Measurements from ENCODE around the gene UBE2L3. TPM values are rescaled to one million over a fixed set of nuclear protein-coding genes. Genes with fewer than 3 reads are reported as not detected.
"Not testable (repeated sequence)": the region's sequence is repeated elsewhere in the genome, so short reads cannot be mapped to it uniquely, and the experiment has no call there.

UBE2L3 gene
- total RNA-seq, 2 donors from 2014 or later = 86.3 to 114 TPM

DNA sequence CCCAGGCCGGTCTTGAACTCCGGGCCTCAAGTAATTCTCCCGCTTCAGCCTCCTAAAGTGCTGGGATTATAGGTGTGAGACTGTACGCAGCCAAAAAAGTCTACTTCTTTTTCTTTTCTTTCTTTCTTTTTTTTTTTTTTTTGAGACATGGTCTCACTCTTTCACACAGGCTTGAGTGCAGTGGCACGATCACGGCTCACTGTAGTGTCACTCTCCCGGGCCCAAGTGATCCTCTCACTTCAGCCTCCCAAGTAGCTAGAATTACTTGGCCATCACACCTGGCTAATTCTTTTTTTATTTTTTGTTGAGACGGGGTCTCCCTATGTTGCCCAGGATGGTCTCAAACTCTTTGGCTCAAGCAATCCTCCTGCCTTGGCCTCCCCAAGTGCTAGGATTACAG, 3.6 kb upstream of the UBE2L3 start:
- ATAC-seq = no peak
- no peaks in the 10 kb centered on the region for H3K27me3 Mint-ChIP-seq
- DNase-seq (ENCODE audit: low spot score) = no peak
- peak overlapping the region in 1 of 2 donors; percentile 18 for H3K27ac Mint-ChIP-seq
- H3K4me3 Mint-ChIP-seq = no peak overlapping the region
- peaks cover 11 to 12% of the 10 kb centered on the region in 2 donors for H3K4me1 Mint-ChIP-seq (ENCODE audit: low read depth in 2 of 2)
- H3K9me3 Mint-ChIP-seq = no peaks in the 10 kb centered on the region
- no peaks in the 10 kb centered on the region for H3K36me3 Mint-ChIP-seq

DNA sequence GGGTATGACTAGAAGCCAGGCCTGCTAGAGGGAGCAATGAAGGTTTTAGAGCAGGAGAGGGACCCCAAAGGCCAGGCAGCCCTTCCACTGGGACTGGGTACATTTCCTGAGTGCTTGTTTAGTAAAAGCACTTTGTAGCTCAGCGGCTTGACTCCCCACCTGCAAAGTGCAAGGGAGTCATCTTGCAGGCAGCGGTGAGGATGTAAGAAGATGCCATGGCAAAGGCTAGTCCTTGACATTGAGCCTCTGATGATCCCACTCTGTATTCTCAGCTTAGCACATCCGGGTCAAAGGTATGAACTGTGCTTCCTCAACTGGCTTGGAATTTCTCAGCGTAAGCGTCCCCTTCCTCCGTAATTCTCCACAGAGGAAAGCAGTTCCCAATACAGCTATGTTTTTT, 3.1 kb upstream of the UBE2L3 start:
- Mint-ChIP-seq H3K27me3 (no peaks in the 10 kb centered on the region), H3K9me3 (no peaks in the 10 kb centered on the region), H3K4me3 (no peak overlapping the region), H3K36me3 (peaks cover 4% of the 10 kb centered on the region), H3K4me1 (ENCODE audit: low read depth in 2 of 2) (peaks cover 14 to 15% of the 10 kb centered on the region in 2 donors), H3K27ac (peak overlapping the region in 1 of 2 donors; percentile 18)
- DNase-seq (ENCODE audit: low spot score) = no peak
- ATAC-seq = no peak

DNA sequence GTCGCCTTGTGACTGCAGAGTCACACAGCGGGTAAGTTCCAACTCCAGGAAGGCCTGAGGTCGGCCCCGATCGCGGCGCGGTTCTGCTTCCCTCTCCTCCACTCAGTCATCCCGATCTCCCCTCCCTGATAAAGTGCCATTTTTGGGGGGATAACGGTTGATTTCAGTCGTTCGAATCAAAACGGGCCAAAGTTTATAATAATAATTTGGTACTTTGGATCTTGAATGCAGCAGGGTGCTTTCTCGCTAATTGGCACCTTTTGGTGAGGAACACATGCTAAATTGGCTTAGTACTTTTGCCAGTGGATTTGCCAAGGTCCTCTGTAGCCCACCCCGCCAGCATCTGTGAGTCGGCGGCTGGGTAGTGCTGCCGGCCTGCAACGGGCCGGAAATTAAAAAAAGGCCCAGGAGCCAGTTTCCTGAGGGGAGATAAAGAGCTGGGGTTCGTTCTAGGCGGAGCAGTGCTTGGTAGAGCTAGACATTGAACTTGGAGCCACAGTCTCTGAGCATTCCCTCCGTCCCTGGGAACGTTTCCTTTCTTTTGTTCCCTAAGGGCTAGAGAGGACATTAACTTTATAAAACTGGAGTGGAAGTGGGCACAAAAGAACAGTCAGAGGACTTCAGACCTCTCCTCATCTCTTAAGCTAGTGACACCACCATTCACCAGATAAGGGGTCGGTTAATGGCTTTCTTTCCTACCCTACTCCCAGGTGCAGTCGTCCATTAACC, 997 bp downstream of the UBE2L3 start:
- ATAC-seq = peak in 1 of 2 donors; percentile 22
- Mint-ChIP-seq H3K27ac (peak overlapping the region; percentile 98), H3K27me3 (no peaks in the 10 kb centered on the region), H3K4me3 (peak overlapping the region; percentile 90), H3K4me1 (ENCODE audit: low read depth in 2 of 2) (peaks cover 42 to 49% of the 10 kb centered on the region in 2 donors), H3K9me3 (no peaks in the 10 kb centered on the region), H3K36me3 (peaks cover 23% of the 10 kb centered on the region)
- DNase-seq (ENCODE audit: low spot score) = peak; percentile 69

DNA sequence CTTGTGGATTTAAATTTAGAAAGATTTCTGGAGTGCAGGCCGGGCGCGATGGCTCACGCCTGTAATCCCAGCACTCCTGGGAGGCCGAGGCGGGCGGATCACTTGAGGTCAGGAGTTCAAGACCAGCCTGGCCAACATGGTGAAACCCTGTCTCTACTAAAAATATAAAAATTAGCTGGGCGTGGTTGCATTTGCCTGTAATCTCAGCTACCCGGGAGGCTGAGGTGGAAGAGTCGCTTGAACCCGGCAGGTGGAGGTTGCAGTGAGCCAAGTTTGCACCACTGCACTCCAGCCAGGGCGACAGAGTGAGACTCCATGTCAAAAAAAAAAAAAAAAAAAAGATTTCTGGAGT, 1.5 kb downstream of the UBE2L3 start:
- Mint-ChIP-seq H3K36me3 (peaks cover 23% of the 10 kb centered on the region), H3K4me1 (ENCODE audit: low read depth in 2 of 2) (peaks cover 46 to 55% of the 10 kb centered on the region in 2 donors), H3K4me3 (peak overlapping the region; percentile 90), H3K27ac (peak overlapping the region; percentile 98)
- not testable (repeated sequence) for H3K9me3 Mint-ChIP-seq; ATAC-seq; DNase-seq (ENCODE audit: low spot score); H3K27me3 Mint-ChIP-seq

DNA sequence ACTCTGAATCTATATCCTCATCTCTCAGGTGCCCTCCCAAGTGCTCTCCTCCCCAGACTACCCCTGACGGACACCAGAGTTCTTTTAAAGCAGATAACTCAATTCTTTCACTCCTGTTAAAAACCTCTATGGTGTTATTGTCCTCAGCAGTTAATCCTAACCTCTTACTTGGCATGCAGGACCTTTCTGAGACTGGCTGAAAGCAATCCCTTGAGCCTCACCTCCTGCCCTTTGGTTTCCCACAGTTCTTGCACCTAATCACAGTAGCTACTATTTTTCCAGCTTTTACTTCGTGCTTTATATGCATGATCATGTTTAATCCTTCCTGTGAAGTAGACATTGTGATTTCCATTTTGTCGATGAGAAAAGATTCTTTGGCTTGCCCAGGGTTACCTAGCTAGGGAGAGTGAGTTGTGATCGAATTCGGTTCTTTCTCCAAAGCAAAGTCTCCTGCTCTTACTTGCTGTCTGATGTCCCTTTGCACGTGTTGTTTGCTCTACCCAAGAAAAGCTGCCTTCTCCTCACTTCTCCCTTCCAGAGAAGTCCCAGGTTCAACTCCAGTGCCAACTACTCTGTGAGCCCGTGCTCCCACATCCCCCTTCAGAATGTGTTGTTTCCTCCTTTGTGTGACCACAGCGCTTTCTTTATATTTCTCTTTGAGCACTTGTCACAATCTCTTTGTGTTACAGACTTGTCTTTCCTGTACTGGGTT, 2.1 kb downstream of the UBE2L3 start:
- DNase-seq (ENCODE audit: low spot score) = no peak
- Mint-ChIP-seq H3K36me3 (peaks cover 23% of the 10 kb centered on the region), H3K27me3 (no peaks in the 10 kb centered on the region), H3K4me1 (ENCODE audit: low read depth in 2 of 2) (peaks cover 52 to 60% of the 10 kb centered on the region in 2 donors), H3K4me3 (peak overlapping the region; percentile 90), H3K27ac (peak overlapping the region; percentile 98), H3K9me3 (no peaks in the 10 kb centered on the region)
- ATAC-seq = no peak

DNA sequence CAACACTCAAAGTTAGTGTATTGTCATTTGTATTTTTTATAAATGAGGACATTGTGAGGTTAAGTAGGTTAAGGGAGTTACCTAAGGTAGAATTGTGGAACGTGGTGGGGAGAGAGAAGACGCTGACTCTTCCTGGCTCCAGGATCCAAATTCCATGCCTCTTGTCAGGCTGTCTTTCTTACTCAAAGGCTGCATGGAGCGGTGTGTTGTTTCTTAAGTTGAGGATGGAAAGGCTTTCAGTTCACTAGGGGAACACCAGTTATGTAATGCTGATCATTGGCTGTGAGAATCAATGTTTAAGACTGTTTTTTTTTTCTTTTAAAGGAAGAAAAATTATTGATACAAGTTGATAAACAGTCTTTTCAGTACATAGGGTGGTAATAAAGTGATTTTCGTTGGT, 2.9 kb downstream of the UBE2L3 start:
- peaks cover 23% of the 10 kb centered on the region for H3K36me3 Mint-ChIP-seq
- H3K9me3 Mint-ChIP-seq = no peaks in the 10 kb centered on the region
- H3K27ac Mint-ChIP-seq = peak overlapping the region; percentile 98
- peaks cover 52 to 61% of the 10 kb centered on the region in 2 donors for H3K4me1 Mint-ChIP-seq (ENCODE audit: low read depth in 2 of 2)
- DNase-seq (ENCODE audit: low spot score) (no peak), ATAC-seq (no peak)
- no peaks in the 10 kb centered on the region for H3K27me3 Mint-ChIP-seq
- peak overlapping the region; percentile 90 for H3K4me3 Mint-ChIP-seq

DNA sequence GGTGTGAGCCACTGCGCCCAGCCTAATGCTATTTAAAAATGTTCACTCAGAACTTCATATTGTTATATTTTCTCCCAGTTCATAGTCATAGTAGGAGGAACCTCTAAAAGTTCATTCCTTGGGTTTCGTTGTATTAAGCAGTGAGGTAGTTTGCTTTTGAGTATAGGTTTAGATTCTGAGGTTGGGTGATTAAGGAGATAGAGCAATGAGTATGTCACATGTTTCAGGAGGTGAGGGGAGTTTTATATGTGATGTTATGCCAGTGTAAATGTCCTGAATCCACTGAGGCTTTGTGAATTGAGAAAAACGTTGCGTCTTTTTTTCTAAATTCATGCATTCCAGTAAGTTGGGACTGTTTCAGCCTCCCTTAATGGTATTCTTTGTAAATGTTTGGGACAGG, 4.2 kb downstream of the UBE2L3 start:
- ATAC-seq = peak; percentile 50 to 58
- H3K4me1 Mint-ChIP-seq (ENCODE audit: low read depth in 2 of 2) = peaks cover 52 to 60% of the 10 kb centered on the region in 2 donors
- H3K9me3 Mint-ChIP-seq = no peaks in the 10 kb centered on the region
- H3K4me3 Mint-ChIP-seq = peak overlapping the region; percentile 90
- H3K36me3 Mint-ChIP-seq = peaks cover 23% of the 10 kb centered on the region
- H3K27me3 Mint-ChIP-seq = no peaks in the 10 kb centered on the region
- no peak for DNase-seq (ENCODE audit: low spot score)
- H3K27ac Mint-ChIP-seq = peak overlapping the region; percentile 98

DNA sequence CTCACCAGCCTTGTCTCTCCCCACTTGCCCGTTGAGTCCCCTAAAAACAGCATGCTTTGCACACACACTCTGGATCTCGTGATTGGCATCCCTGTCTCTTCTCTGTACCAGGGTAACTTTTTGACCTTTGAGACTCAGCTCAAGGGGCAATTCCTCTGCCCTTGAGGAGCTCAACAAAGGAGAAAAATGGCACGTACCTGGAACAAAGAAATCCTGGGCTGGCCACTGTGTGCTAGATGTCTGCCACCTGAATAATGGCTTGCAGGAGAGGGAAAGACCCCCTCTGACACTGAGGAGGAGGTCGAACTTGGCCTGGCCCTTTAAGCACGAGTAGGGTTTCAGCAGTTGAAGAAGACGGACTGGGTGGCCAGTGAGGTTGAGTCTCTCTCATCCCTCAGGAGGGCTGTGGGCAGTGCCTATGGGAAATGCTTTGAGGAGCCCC, 5.8 kb downstream of the UBE2L3 start:
- Mint-ChIP-seq H3K36me3 (peaks cover 23% of the 10 kb centered on the region), H3K4me3 (peak overlapping the region; percentile 90), H3K9me3 (no peaks in the 10 kb centered on the region), H3K4me1 (ENCODE audit: low read depth in 2 of 2) (peaks cover 62 to 67% of the 10 kb centered on the region in 2 donors), H3K27ac (peak overlapping the region; percentile 98), H3K27me3 (no peaks in the 10 kb centered on the region)
- ATAC-seq (no peak), DNase-seq (ENCODE audit: low spot score) (no peak)

DNA sequence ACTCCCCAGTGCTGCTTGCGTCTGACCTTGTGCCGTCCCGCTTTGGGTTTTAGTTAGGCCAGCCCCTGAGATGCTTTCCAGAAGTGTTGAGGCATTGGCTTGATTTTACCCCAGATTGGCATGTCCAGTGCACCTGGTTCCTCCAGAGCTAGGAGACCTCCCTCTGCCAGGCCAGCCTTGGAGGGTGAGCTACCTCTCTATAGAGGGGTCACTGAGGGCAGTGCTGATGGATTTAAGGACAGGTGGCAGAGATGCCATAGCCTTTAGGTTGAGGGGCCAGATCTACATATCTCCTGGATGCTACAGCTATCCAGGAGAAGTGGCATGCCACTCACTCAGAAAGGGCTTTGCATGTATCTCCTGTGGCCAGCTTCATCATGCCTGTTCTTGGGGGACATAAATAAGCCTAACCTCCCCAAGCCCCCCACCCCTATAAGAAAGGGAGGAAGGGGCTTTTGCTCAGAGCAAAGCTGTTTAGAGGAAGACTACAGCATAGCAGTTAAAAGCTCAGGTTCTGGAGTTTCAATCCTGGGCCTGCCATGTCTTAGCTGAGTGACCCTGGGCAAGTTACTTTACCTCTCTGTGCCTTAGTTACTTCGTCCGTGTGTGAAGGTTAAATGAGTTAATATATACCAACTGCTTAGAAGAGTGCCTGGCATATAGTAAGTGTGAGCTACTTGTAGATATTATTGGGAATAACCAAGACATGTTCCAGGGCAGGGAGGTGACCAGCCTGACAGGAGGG, 6.4 kb downstream of the UBE2L3 start:
- peaks cover 27% of the 10 kb centered on the region for H3K36me3 Mint-ChIP-seq
- H3K4me1 Mint-ChIP-seq (ENCODE audit: low read depth in 2 of 2) = peaks cover 64 to 67% of the 10 kb centered on the region in 2 donors
- H3K9me3 Mint-ChIP-seq = no peaks in the 10 kb centered on the region
- H3K4me3 Mint-ChIP-seq = peak overlapping the region; percentile 90
- DNase-seq (ENCODE audit: low spot score) (no peak), ATAC-seq (no peak)
- peak overlapping the region; percentile 98 for H3K27ac Mint-ChIP-seq
- H3K27me3 Mint-ChIP-seq = no peaks in the 10 kb centered on the region

DNA sequence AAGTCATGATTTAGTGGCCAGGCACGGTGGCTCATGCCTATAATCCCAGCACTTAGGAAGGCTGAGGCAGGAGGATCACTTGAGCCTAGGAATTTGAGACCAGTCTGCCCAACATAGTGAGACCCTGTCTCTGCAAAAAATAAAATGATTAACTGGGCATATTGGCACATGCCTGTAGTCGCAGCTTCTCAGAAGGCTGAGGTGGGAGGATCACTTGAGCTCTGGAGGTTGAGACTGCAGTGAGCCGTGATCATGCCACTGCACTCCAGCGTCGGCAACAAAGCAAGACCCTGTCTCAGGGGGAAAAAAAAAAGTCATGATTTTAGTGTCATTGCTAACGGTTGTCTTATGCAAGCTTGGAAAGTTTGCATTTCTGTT, 11.9 kb downstream of the UBE2L3 start:
- peaks cover 44 to 45% of the 10 kb centered on the region in 2 donors for H3K4me1 Mint-ChIP-seq (ENCODE audit: low read depth in 2 of 2)
- no peaks in the 10 kb centered on the region for H3K9me3 Mint-ChIP-seq
- H3K36me3 Mint-ChIP-seq = peaks cover 4% of the 10 kb centered on the region

DNA sequence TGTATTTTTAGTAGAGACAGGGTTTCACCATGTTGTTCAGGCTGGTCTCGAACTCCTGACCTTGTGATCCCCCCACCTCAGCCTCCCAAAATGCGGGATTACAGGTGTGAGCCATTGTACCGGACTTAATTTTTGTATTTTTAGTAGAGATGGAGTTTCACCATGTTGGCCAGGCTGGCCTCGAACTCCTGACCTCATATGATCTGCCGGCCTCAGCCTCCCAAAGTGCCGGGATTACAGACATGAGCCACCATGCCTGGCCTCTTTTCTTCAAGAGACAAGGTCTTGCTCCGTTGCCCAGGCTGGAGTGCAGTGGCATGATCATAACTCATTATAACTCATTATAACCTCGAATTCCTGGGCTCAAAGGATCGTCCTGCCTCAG, 13.1 kb downstream of the UBE2L3 start:
- peaks cover 47 to 49% of the 10 kb centered on the region in 2 donors for H3K4me1 Mint-ChIP-seq (ENCODE audit: low read depth in 2 of 2)
- not testable (repeated sequence) for H3K27me3 Mint-ChIP-seq; H3K9me3 Mint-ChIP-seq; DNase-seq (ENCODE audit: low spot score); ATAC-seq; H3K36me3 Mint-ChIP-seq
- H3K27ac Mint-ChIP-seq = peak overlapping the region in 1 of 2 donors; percentile 80
- peak overlapping the region; percentile 48 for H3K4me3 Mint-ChIP-seq

More for the DNA sequence above, 11.9 kb downstream of the UBE2L3 start:
- no peak for ATAC-seq
- Mint-ChIP-seq H3K4me3 (peak overlapping the region; percentile 17), H3K27me3 (no peaks in the 10 kb centered on the region), H3K27ac (peak overlapping the region in 1 of 2 donors; percentile 80)
- DNase-seq (ENCODE audit: low spot score) = no peak

DNA sequence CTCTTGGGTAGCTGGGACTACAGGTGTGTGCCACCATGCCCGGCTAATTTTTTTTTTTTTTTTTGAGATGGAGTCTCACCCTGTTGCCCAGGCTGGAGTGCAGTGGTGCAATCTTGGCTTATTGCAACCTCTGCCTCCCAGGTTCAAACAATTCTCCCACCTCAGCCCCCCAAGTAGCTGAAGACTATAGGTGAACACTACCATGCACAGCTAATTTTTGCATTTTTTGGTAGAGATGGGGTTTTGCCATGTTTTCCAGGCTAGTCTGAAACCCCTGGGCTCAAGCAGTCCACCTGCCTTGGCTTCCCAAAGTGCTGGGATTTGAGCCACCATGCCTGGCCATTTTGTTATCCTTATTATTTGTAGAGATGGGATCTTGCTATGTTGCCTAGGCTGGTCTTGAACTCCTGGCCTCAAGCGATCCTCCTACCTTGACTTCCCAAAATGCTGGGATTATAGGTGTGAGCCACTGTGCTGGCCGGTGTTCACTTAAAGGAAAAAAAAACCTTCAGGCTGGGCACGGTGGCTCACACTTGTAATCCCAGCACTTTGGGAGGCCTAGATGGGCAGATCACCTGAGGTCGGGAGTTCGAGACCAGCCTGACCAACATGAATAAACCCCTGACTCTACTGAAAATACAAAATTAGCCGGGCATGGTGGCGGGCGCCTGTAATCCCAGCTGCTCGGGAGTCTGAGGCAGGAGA, 13.6 kb downstream of the UBE2L3 start:
- Mint-ChIP-seq H3K4me1 (ENCODE audit: low read depth in 2 of 2) (peaks cover 47 to 52% of the 10 kb centered on the region in 2 donors), H3K27ac (peak overlapping the region in 1 of 2 donors; percentile 84)
- not testable (repeated sequence) for H3K9me3 Mint-ChIP-seq

More for the DNA sequence above, 13.6 kb downstream of the UBE2L3 start:
- H3K36me3 Mint-ChIP-seq = peaks cover 11% of the 10 kb centered on the region
- not testable (repeated sequence) for ATAC-seq; DNase-seq (ENCODE audit: low spot score); H3K4me3 Mint-ChIP-seq; H3K27me3 Mint-ChIP-seq
